Muscle of back (tissue), 11 donors: ENCODE data around the gene EVL. TPM values are rescaled to one million over a fixed set of nuclear protein-coding genes. Genes with fewer than 3 reads are reported as not detected.

ENCODE experiments used
- DNase-seq, 3 donors: peaks; one replicate each; pipeline versions ENCODE4 v3.0.0 to v3.0.0-alpha.2; 2013
- polyA plus RNA-seq, 10 donors: library from polyadenylated mRNA; unstranded; fragments of 120-200 nt; gene quantifications; one replicate each; pipeline ENCODE4 v1.2.1, GENCODE V29; 2013; ENCODE audit not compliant: insufficient read length in 10 of 10

Gene EVL
- polyA plus RNA-seq, 10 donors: 51.3 to 84.3 (median 65.4) TPM

DNA sequence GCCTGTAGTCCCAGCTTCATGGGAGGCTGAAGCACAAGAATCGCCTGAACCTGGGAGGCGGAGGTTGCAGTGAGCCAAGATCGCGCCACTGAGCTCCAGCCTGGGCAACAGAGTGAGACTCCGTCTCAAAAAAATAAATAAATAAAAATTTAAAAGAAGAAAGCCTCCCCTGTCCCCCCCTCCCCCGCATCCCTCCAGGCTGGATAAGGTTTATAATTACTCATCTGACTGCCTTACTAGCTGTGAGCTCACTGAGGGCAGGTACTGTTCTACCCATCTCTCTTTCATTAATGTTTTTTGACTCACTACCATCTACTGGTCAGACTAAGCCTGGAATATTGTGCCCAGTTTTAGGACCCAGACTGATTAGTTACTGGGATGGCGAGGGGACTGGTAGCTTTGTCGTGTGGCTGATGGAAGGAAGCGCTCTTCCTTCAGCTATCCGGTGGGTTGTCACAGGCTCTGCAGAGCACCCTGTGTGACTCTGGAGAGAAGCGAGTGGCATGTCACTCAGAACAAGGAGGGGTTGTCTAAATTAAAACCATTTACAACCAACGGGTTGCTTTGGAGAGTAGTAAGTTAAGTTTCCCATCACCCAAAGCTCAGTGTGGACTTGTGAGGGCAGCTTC lies 16.9 kb downstream of the EVL start:
- no peak for DNase-seq

DNA sequence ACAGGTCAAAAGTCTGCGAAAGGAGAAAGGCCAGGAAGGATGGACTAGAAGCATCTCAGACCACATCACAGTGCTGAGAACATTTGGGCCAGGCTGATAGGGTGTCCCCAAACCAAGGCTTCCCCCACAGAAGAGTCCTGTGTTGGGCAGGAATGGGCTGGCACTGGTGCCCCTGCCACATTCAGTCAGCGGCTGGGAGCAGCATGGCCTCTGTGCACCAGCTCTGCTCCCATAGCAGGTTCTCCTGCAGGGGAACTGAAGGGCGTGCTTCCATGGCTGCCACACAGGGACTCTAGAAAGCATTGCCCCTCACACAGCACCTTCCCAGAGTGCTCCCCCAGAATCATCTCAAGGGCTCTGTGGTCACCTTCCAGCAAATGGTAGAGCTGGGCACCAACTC lies 17.5 kb downstream of the EVL start:
- no peak for DNase-seq

GRCh38 chr14:100083706-100084105 lies 18.5 kb downstream of the EVL start:
- no peak for DNase-seq

DNA sequence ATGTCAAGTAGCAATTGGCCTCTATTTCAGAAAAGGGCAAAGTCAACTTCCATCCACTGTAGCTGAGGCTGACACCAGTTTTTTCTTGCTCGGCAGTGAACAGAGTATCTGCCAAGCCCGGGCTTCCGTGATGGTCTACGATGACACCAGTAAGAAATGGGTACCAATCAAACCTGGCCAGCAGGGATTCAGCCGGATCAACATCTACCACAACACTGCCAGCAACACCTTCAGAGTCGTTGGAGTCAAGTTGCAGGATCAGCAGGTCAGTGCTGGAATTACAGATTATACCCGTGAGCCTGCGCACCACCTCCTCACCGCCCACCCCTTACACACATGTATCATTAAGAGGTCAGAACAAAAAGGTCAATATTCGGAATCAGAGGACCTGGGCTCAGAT lies 19.4 kb downstream of the EVL start:
- no peak for DNase-seq

- no peak for DNase-seq
Observed at GRCh38 chr14:100085462-100085861, 20.2 kb downstream of the EVL start.

DNA sequence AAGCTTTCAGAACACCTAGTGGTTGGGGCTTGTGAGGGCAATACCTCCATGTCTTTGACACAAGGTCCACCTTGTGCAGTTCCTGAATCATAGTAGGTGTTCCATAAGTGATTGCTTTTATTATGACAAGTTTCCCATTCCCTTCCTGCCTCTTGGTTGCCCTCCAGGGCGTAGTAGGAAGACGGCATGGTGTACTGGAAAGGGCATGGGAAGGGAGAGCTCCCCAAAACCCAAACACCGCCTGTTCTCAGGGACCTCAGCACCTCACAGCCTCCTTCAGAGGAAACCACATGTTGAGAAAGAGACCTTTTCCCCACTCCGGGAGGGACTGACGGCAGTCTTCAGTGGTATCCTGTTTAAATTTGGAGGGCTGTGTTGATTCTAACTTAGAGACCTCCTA lies 21.1 kb downstream of the EVL start:
- DNase-seq: no peak

- DNase-seq: no peak
Observed at GRCh38 chr14:100088226-100088625, 23.0 kb downstream of the EVL start.

- no peak for DNase-seq
Observed at GRCh38 chr14:100091386-100091785, 26.2 kb downstream of the EVL start.

- no peak for DNase-seq
Observed at GRCh38 chr14:100092832-100093231, 27.6 kb downstream of the EVL start.

- DNase-seq: no peak
Observed at GRCh38 chr14:100093319-100093718, 28.1 kb downstream of the EVL start.

- no peak for DNase-seq
Observed at GRCh38 chr14:100096656-100097055, 31.4 kb downstream of the EVL start.

DNA sequence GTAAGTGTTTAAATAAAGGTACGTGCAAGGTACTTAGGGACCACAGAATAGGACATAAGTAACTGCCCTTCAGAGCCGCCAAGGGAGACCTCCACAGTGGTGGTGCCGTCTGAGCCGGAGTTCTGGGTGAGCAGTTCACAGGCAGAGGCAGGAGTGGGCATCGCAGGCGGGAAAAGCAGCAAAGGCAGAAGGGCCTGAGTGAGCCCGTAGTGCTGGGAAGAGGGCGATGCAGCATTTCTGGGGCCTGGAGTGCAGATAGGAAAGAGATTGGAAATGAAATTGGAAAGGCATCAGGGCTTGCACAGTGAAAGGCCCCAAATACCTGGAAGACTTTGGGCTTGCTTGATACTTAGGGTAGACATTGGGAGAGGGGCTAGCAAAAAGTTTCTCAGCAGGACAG lies 32.9 kb downstream of the EVL start:
- no peak for DNase-seq

GRCh38 chr14:100100032-100100703 lies 34.9 kb downstream of the EVL start:
- DNase-seq: no peak

DNA sequence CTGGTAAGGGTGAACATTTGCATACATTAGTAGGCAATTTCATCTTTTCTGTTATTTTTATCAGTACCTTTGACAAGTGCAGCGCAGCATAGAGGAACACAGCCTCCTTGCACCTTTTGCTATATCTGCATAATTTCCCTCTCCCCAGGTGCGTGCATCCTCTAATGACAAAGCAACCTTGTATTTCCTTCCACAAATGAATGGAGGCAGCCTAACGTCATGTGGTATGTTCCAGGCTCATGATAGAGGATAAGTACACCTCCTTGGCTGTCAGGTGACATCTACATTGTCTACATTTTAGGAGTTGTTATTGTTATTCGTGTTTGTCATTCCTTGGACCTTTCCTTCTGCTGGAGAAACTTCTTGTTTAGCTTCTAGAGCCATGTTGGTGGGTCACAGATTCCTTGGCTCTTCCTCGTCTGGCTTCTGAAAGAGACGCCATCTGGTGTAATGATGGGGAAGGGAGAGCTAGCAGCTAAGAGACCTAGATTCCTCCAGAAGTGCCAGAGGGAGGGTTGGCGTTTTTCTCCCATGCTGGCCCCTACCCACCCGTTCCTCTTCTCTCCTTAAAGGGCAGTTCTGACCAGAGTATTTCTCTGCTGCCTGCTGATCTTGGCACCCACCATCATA lies 37.0 kb downstream of the EVL start:
- no peak for DNase-seq

GRCh38 chr14:100103250-100104005 lies 38.2 kb downstream of the EVL start:
- DNase-seq: peak in 2 of 3 donors; percentile 16 to 53

DNA sequence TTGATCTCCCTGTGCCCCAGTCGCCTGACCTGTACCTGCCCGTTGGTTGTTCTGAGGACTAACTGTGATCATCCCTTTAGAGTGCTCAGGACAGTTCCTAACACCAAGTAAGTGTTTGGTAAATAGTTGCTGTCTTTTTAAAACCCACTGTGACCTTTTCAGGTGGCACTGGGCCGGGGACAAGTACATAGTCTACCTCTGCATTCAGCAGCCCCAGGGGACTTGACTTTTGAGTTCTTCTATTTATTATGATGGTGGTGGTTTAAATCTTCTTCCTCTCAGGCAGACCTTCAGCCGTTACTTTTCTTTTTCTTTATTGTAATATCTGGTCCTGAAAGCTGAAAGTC lies 38.8 kb downstream of the EVL start:
- DNase-seq: no peak

GRCh38 chr14:100104523-100105300 lies 39.5 kb downstream of the EVL start:
- peak in 1 of 3 donors; percentile 29 for DNase-seq

DNA sequence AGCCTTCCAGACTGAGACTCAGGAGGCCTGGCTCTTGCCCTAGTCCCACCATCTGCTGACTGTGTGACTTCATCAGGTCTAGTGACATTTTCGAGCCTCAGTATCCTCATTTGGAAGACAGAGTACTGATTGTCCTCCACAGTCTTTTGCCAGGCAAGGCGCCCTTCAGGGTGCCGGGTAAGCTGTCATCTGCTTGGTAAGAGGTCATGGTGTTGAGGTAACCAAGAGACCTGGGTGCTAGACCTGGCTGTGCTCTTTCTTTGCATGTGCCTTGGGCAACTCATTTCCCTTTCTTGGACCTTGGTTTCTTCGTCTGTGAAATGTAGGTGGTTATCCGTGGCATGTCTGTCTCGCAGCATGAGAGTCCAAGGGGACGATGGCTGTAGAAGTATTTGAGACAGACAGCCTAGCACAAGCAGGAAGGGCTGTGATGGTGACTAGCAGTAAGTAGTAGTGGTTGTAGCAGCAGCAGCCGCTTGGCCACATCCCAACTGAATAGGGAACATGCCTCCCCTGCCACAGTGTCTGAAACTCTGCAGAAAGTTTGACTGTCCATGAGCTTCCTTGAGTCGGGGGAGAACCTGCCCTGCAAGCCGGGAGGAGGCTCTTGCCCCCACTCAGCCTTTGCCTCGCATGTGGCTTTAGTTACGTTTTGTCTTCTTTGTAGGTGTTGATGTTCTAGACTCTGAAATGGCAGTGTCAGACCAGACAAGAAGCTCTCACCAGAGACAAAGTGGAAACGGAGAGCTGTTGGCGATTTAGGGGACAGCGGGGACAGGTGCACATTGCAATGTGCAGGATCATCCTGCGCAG lies 40.3 kb downstream of the EVL start:
- no peak for DNase-seq

DNA sequence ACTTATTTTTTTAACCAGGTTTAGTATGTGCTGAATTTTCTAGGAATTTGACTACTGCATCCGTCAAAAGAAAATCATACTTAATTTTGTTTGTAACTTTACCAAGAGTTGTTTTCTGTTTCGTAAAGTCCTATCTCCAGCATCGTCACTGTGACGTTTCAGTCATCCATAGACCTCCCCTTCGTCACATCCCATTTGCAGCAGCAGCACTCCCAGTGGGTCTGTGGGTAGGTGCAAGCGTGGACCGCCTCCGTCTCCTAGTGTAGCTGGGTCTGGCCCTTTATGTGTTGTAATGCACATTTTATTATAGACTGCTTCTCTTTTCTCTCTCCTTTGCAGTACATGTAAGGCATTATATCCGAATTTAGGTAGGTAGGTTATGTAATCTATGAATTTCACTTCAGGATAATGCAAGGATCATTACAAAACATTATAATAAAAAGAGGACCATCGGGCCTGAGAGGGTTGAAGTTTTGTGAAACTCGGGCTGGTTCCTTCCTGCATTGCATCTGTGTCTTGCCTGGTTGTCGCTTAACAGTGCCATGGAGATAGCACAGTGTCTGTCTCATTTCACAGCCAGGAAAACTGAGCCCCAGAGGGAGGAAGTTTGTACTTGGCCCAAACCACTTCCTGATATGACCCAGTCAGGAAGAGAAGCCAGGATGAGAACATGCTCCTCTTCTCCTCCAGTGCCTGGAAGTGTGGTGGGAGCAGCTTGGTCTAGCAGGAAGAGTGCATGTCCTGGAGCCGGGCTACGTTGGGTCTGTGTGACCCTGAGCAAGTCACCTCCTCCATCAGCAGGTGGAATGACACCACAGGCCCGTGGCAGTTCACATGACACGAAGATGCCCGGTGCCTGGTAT lies 41.3 kb downstream of the EVL start:
- DNase-seq: no peak

DNA sequence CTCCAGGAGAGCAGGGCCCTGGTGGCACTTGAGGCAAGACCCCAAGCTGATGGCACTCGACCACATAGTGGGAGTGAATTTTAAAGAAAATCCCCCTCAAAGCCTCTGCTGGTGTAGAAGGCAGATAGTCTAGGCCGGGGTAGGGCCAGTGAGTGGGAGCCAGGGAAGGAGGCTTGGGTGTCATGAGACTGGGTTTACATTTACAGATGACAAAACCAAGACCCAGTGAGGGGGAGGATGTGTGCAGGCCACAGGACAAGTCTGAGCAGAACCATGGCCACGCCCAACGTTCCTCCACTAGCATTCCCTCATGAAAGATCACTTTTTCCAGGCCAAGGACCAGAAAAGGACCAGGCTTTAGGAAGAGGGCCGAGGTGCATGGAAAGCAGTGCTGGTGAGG lies 42.0 kb downstream of the EVL start:
- no peak for DNase-seq
